ENCODE results near the gene GBP1.

GBP1 gene

GRCh38 chr1:89005286-89006151, 59.5 kb downstream of the GBP1 start:
- DNase-seq = no peak
